ENCODE results near the gene ATP8A2.

DNA sequence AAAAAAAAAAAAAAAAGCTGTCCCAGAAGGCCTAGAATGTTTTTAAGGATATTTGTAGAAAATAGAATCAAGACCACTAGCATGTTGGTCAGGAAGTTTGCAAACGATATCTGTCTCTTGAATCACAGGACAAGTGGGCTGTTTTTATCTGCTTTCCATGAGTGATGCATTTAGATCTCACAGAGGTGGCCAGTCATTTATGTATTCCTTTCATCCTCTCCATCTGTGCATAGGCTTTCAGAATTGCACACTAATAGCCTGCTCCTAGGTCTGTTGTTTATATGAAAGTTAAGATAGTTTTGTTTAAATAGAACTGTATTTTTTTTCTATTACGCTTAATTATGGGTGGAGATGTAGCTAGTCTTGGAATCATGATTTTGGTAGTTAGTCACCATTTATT is 390.5 kb downstream of the ATP8A2 start:
- no peak for TF ChIP-seq POLR2A (IDR thresholded peaks at IDR 0.05)
- TF ChIP-seq, protein P1, sequence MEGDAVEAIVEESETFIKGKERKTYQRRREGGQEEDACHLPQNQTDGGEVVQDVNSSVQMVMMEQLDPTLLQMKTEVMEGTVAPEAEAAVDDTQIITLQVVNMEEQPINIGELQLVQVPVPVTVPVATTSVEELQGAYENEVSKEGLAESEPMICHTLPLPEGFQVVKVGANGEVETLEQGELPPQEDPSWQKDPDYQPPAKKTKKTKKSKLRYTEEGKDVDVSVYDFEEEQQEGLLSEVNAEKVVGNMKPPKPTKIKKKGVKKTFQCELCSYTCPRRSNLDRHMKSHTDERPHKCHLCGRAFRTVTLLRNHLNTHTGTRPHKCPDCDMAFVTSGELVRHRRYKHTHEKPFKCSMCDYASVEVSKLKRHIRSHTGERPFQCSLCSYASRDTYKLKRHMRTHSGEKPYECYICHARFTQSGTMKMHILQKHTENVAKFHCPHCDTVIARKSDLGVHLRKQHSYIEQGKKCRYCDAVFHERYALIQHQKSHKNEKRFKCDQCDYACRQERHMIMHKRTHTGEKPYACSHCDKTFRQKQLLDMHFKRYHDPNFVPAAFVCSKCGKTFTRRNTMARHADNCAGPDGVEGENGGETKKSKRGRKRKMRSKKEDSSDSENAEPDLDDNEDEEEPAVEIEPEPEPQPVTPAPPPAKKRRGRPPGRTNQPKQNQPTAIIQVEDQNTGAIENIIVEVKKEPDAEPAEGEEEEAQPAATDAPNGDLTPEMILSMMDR (IDR thresholded peaks at IDR 0.05) = no peak

All from right lobe of liver (tissue), 4 donors.